Trophoblast cell (in vitro differentiated cells and primary cell): ENCODE results near the gene SPPL3.
"Not testable (repeated sequence)": the region's sequence is repeated elsewhere in the genome, so short reads cannot be mapped to it uniquely, and the experiment has no call there.

Source experiments
- DNase-seq, 2 donors: peaks; one replicate each; pipeline ENCODE4 v3.0.0-alpha.2; 2016
- H2AFZ ChIP-seq: 2 replicates; pipeline ENCODE4 v1.6.1; 2013; ENCODE audit warnings: low read length, moderate library complexity, mild to moderate bottlenecking; ENCODE audit not compliant: insufficient read depth, poor library complexity
- H2AK5ac ChIP-seq: 2 replicates; pipeline ENCODE4 v1.6.1; 2013; ENCODE audit warnings: mild to moderate bottlenecking, low read length
- H2BK120ac ChIP-seq: 2 replicates; pipeline ENCODE4 v1.6.1; 2013; ENCODE audit warnings: low read length, mild to moderate bottlenecking, moderate library complexity; ENCODE audit not compliant: insufficient read depth, poor library complexity
- H2BK12ac ChIP-seq: 2 replicates; pipeline ENCODE4 v1.6.1; 2013; ENCODE audit warnings: mild to moderate bottlenecking, low read length, moderate library complexity
- H2BK5ac ChIP-seq: 2 replicates; pipeline ENCODE4 v1.6.1; 2013; ENCODE audit warnings: low read length, low read depth, moderate library complexity, mild to moderate bottlenecking; ENCODE audit not compliant: poor library complexity
- H3K14ac ChIP-seq: 2 replicates; pipeline ENCODE4 v1.6.1; 2013; ENCODE audit warnings: mild to moderate bottlenecking, low read length
- H3K18ac ChIP-seq: 2 replicates; pipeline ENCODE4 v1.6.1; 2013; ENCODE audit warnings: mild to moderate bottlenecking, low read length
- H3K23ac ChIP-seq: 2 replicates; pipeline ENCODE4 v1.6.1; 2013; ENCODE audit warnings: low read length
- H3K27ac ChIP-seq: 2 replicates; pipeline ENCODE4 v1.5.1; 2013; ENCODE audit warnings: low read depth, mild to moderate bottlenecking, inconsistent platforms, low read length, moderate library complexity
- H3K27me3 ChIP-seq: 2 replicates; pipeline ENCODE4 v1.6.1; 2013; ENCODE audit warnings: inconsistent platforms, mild to moderate bottlenecking, low read length, moderate library complexity; ENCODE audit not compliant: insufficient read depth
- H3K36me3 ChIP-seq, 2 experiments: 1 replicate in 1 of 2; 2 replicates in 1 of 2; pipeline ENCODE4 v1.6.1; 2013; ENCODE audit warnings: low read length in 2 of 2, mild to moderate bottlenecking in 2 of 2, moderate library complexity in 1 of 2; ENCODE audit not compliant: insufficient read depth in 2 of 2, control insufficient read depth in 1 of 2
- H3K4ac ChIP-seq: 2 replicates; pipeline ENCODE4 v1.6.1; 2013; ENCODE audit warnings: low read depth, mild to moderate bottlenecking, low read length, moderate library complexity
- H3K4me1 ChIP-seq, 2 experiments: 1 replicate in 1 of 2; 2 replicates in 1 of 2; pipeline ENCODE4 v1.6.1; 2013; ENCODE audit warnings: low read length in 2 of 2, mild to moderate bottlenecking in 2 of 2, moderate library complexity in 1 of 2; ENCODE audit not compliant: insufficient read depth in 2 of 2, control insufficient read depth in 1 of 2
- H3K4me2 ChIP-seq: 2 replicates; pipeline ENCODE4 v1.6.1; 2013; ENCODE audit warnings: inconsistent platforms, mild to moderate bottlenecking, low read length, moderate library complexity
- H3K4me3 ChIP-seq: 2 replicates; pipeline ENCODE4 v1.5.1; 2013; ENCODE audit warnings: mild to moderate bottlenecking, low read depth, low read length, inconsistent platforms
- H3K79me1 ChIP-seq: one replicate; pipeline ENCODE4 v1.6.1; 2013; ENCODE audit warnings: low read length
- H3K79me2 ChIP-seq: 2 replicates; pipeline ENCODE4 v1.6.1; 2013; ENCODE audit warnings: low read length, mild to moderate bottlenecking; ENCODE audit not compliant: control insufficient read depth, insufficient read depth, poor library complexity
- H3K9ac ChIP-seq: 2 replicates; pipeline ENCODE4 v1.6.1; 2013; ENCODE audit warnings: mild to moderate bottlenecking, low read length
- H3K9me3 ChIP-seq: 2 replicates; pipeline ENCODE4 v1.6.1; 2013; ENCODE audit warnings: low read depth, mild to moderate bottlenecking, control low read depth, inconsistent platforms, low read length; ENCODE audit not compliant: insufficient read depth
- H4K12ac ChIP-seq: 2 replicates; pipeline ENCODE4 v1.6.1; 2013; ENCODE audit warnings: low read depth, mild to moderate bottlenecking, low read length, moderate library complexity
- H4K8ac ChIP-seq: 2 replicates; pipeline ENCODE4 v1.6.1; 2013; ENCODE audit warnings: low read depth, mild to moderate bottlenecking, low read length, moderate library complexity
- H4K91ac ChIP-seq: one replicate; pipeline ENCODE4 v1.6.1; 2013; ENCODE audit warnings: low read depth, mild to moderate bottlenecking, low read length, moderate library complexity
- WGBS: extraction: QIAGEN DNeasy Blood & Tissue Kit; methylation state at CpG from one replicate; pipeline ENCODE4 v1.1.7; 2013; ENCODE audit warnings: missing lambda C conversion rate; ENCODE audit not compliant: insufficient read length, insufficient coverage; ENCODE audit errors: extremely low coverage; 5-methylcytosine and 5-hydroxymethylcytosine counted together

Gene SPPL3

DNA sequence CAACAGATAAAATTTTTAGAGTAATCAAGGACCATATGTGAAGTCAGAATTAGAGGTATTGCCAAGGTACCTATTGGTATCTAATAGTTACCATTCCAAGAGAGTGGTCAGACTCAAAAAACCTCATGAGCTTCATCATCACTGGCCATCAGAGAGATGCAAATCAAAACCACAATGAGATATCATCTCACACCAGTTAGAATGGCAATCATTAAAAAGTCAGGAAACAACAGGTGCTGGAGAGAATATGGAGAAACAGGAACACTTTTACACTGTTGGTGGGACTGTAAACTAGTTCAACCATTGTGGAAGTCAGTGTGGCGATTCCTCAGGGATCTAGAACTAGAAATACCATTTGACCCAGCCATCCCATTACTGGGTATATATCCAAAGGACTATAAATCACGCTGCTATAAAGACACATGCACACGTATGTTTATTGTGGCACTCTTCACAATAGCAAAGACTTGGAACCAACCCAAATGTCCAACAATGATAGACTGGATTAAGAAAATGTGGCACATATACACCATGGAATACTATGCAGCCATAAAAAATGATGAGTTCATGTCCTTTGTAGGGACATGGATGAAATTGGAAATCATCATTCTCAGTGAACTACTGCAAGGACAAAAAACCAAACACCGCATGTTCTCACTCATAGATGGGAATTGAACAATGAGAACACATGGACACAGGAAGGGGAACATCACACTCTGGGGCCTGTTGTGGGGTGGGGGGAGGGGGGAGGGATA lies 65.4 kb downstream of the SPPL3 start:
- not testable (repeated sequence) for H4K12ac ChIP-seq, H4K8ac ChIP-seq, H3K4me1 ChIP-seq, DNase-seq, H3K79me2 ChIP-seq, H3K36me3 ChIP-seq, H3K27me3 ChIP-seq, H4K91ac ChIP-seq, H3K14ac ChIP-seq, H2BK5ac ChIP-seq, H2BK120ac ChIP-seq, H3K27ac ChIP-seq, H3K4me2 ChIP-seq, H3K4me3 ChIP-seq, H2BK12ac ChIP-seq, H3K9ac ChIP-seq, H3K4ac ChIP-seq, H3K23ac ChIP-seq, H3K9me3 ChIP-seq, H3K79me1 ChIP-seq, H2AK5ac ChIP-seq, H2AFZ ChIP-seq, H3K18ac ChIP-seq
- WGBS: no CpG with 5 or more reads among the region's 4 CpGs

- no peak for DNase-seq
- Histone ChIP-seq H2AFZ (no peak overlapping the region), H3K23ac (no peak overlapping the region), H3K9me3 (no peaks in the 10 kb centered on the region), H3K79me1 (no peaks in the 10 kb centered on the region), H2BK5ac (no peak overlapping the region), H3K4me2 (no peak overlapping the region), H2AK5ac (no peak overlapping the region), H3K4me1 (peaks cover 0 to 3% of the 10 kb centered on the region in 2 experiments), H3K4me3 (no peak overlapping the region), H3K36me3 (no peaks in the 10 kb centered on the region), H3K14ac (no peak overlapping the region), H3K27ac (no peak overlapping the region), H4K12ac (no peak overlapping the region), H4K91ac (no peak overlapping the region), H3K27me3 (no peaks in the 10 kb centered on the region), H4K8ac (no peak overlapping the region), H2BK120ac (no peak overlapping the region), H2BK12ac (no peak overlapping the region), H3K18ac (no peak overlapping the region), H3K79me2 (no peaks in the 10 kb centered on the region), H3K4ac (no peak overlapping the region), H3K9ac (no peak overlapping the region)
- no CpG with 5 or more reads among the region's 4 CpGs for WGBS
Measured at GRCh38 chr12:120836114-120836684, 68.0 kb downstream of the SPPL3 start.

DNA sequence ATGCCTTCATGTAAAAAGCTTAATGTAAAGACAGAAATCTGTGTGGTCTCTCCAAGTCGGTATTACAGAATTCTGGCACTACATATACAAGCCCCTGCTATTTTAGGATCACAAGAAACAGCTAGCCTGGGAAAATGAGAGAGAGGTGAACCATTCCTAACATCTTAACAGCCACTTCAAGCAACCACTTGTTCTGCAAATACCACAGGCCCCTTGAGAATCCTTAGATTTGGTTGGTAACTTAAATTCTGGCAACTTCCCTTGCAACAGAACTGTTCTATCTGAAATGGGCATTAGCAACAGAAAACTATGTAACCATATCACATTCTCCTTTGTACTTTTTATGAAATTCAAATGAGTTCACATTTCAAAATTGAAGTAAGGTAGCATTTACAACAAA lies 68.5 kb downstream of the SPPL3 start:
- H2BK5ac ChIP-seq: no peak overlapping the region
- no peak overlapping the region for H3K4me2 ChIP-seq
- H2BK120ac ChIP-seq: no peak overlapping the region
- H2AK5ac ChIP-seq: no peak overlapping the region
- no peak overlapping the region for H3K4me3 ChIP-seq
- H4K91ac ChIP-seq: no peak overlapping the region
- no peak overlapping the region for H3K23ac ChIP-seq
- H3K36me3 ChIP-seq: no peaks in the 10 kb centered on the region
- peak in 1 of 2 donors; percentile 20 for DNase-seq
- H2AFZ ChIP-seq: no peak overlapping the region
- H2BK12ac ChIP-seq: no peak overlapping the region
- H3K79me1 ChIP-seq: no peaks in the 10 kb centered on the region
- H3K4me1 ChIP-seq: peaks cover 0 to 3% of the 10 kb centered on the region in 2 experiments
- H3K27me3 ChIP-seq: no peaks in the 10 kb centered on the region
- peaks cover 2% of the 10 kb centered on the region for H3K79me2 ChIP-seq
- H4K12ac ChIP-seq: no peak overlapping the region
- H3K9me3 ChIP-seq: no peaks in the 10 kb centered on the region
- no CpG with 5 or more reads among the region's 1 CpG for WGBS
- H3K14ac ChIP-seq: no peak overlapping the region
- H3K4ac ChIP-seq: no peak overlapping the region
- no peak overlapping the region for H3K18ac ChIP-seq
- H3K9ac ChIP-seq: no peak overlapping the region
- no peak overlapping the region for H3K27ac ChIP-seq
- no peak overlapping the region for H4K8ac ChIP-seq

GRCh38 chr12:120835304-120835612 lies 68.9 kb downstream of the SPPL3 start:
- Histone ChIP-seq H2BK5ac (no peak overlapping the region), H4K12ac (no peak overlapping the region), H2AFZ (no peak overlapping the region), H3K4me2 (no peak overlapping the region), H3K9me3 (no peaks in the 10 kb centered on the region), H3K9ac (no peak overlapping the region), H3K23ac (no peak overlapping the region), H3K4me3 (no peak overlapping the region), H3K4me1 (peaks cover 0 to 3% of the 10 kb centered on the region in 2 experiments), H3K79me1 (no peaks in the 10 kb centered on the region), H4K91ac (no peak overlapping the region), H2AK5ac (no peak overlapping the region), H4K8ac (no peak overlapping the region), H2BK120ac (no peak overlapping the region), H3K14ac (no peak overlapping the region), H3K18ac (no peak overlapping the region), H3K36me3 (no peaks in the 10 kb centered on the region), H3K4ac (no peak overlapping the region), H3K27ac (no peak overlapping the region), H3K27me3 (no peaks in the 10 kb centered on the region), H3K79me2 (peaks cover 2% of the 10 kb centered on the region), H2BK12ac (no peak overlapping the region)
- WGBS: no CpG with 5 or more reads among the region's 4 CpGs
- DNase-seq: peak; percentile 18 to 78
